HG03520 (cell line): ENCODE measurements around the gene A2ML1.
"Not testable (repeated sequence)": the region's sequence is repeated elsewhere in the genome, so short reads cannot be mapped to it uniquely, and the experiment has no call there.

Experiments used
- ATAC-seq: cut with Tn5 transposase; IDR thresholded peaks from one replicate; pipeline ENCODE4 v1.9.1; 2021; ENCODE audit warnings: mild to moderate bottlenecking, moderate library complexity; ENCODE audit not compliant: unreplicated experiment

The A2ML1 gene

GRCh38 chr12:8816448-8817050 lies 5.9 kb upstream of the A2ML1 start:
- ATAC-seq, result no peak

DNA sequence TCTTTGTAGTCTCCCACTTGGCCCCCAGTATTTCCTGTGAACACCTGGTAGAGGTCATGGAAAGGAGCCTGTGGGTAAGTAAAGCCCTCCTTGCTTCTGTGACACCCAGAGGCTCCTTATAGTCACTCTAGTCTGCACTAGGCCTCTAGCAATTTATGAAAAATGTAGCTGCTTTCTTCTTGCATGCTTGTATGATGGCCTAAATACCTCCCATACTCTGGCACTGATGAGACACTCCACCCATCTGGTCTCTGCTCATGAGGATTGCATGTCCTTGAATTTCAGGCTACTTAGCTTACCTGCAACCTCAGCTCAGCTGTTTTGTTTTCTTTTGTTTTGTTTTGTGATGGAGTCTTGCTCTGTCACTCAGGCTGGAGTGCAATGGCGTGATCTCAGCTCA lies 4.6 kb upstream of the A2ML1 start:
- no peak for ATAC-seq

DNA sequence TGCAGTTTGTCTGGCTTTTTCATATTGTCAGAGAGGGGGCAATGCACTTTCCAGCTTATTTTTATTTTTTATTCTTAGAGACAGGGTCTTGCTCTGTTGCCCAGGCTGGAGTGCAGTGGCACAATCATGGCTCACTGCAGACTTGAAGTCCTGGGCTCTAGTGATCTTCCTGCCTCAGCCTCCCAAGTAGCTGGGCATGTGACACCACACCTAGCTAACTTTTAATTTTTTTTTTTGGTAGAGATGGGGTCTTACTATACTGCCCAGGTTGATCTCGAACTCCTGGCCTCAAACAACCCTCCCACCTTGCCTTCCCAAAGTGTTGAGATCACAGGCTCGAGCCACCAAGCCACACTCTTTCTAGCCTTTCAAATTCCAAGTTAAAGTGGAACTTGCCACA lies 3.9 kb upstream of the A2ML1 start:
- ATAC-seq, result no peak

- ATAC-seq, result no peak
Observed at GRCh38 chr12:8819666-8819980, 2.8 kb upstream of the A2ML1 start.

DNA sequence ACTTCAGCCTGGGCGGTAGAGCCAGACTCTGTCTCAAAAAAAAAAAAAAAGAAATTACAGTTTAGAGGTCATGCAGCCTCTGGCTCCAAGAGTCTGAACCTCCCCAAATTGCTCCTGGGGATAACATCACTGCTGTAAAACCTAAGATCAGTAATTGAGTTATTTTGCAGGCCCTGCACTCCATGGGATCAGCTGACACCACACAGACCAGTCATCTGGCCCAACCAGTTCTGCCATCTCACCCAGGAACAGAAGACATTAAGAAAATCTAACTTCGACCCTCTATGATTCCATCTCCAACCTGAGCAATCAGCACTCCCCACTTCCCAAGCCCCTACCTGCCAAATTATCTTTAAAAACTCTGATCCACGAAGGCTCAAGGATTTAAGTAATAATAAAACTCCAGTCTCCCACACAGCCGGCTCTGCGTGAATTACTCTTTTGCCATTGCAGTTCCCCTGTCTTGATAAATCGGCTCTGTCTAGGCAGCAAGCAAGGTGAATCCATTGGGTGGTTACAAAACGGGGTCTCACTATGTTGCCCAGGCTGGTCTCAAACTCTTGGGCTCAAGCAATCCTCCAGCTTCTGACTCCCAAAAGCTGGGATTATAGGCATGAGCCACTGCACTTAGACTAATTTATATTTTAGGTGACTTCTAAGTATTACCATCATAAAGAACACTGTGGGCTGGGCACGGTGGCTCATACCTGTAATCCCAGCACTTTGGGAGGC lies 1.6 kb upstream of the A2ML1 start:
- ATAC-seq, result not testable (repeated sequence)

- no peak for ATAC-seq
Observed at GRCh38 chr12:8821591-8821990, 830 bp upstream of the A2ML1 start.

- no peak for ATAC-seq
Observed at GRCh38 chr12:8823565-8824300, 1.3 kb downstream of the A2ML1 start.

DNA sequence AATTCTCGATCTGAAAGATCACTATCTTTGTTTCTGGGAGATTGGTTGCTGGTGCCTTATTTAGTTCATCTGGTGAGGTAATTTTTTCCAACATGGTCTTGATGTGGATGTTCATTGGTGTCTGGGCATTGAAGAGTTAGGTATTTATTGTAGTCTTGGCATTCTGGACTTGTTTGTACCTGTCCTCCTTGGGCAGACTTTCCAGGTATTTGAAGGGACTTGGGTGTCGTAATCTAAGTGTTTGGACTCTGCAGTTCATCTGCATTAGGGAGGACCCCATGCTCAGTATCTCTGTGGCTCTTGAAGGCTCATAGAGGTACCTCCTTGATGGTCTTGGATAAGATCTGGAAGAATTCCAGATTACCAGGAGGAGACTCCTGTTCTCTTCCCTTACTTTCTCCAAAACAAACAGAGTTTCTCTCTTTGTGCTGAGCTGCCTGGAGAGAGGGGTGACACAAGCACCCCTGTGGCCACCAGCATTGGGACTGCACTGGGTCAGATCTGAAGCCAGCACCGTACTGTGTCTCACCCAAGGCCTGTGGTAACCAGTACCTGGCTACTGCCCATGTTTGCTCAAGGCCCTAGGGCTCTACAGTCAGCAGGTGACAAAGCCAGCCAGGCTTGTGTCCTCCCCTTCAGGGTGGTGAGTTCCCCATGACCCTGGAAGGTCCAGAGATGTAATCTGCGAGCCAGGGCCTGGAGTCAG lies 5.3 kb downstream of the A2ML1 start:
- no peak for ATAC-seq

GRCh38 chr12:8828257-8829124 lies 6.1 kb downstream of the A2ML1 start:
- ATAC-seq, result no peak

DNA sequence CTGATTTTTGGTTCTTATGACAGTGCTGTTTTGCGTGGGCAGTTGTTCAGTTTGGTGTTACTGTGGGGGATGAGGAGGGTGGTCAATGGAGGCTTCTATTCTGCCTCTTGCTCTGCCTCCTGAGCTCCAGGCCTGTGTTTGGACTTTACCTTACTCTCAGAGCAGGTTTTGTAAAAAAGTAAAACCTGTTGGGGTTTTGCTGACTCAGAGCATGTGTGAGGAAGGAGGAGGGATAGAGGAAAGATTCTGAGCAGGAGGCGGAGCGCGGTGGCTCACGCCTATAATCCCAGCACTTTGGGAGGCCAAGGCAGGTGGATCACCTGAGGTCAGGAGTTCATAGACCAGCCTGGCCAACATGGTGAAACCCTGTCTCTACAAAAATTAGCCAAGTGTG lies 6.7 kb downstream of the A2ML1 start:
- no peak for ATAC-seq

DNA sequence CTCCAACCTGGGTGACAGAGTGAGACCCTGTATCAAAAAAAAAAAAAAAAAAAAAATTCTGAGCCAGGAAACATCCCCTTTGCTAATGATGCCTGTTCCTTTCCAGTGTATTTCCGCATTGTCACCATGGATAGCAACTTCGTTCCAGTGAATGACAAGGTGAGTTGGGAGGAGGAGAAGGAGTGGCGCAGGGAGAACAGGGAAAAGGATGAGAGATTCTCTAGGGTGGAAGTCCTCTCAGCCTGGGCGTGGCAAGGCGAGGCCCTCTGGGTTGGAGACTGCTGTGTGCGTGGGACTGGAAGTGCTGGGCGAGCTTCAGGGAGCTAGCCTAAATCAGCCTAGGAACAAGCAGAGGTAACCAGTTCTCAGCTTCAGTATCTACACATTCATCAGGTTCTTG lies 7.2 kb downstream of the A2ML1 start:
- ATAC-seq, result no peak

DNA sequence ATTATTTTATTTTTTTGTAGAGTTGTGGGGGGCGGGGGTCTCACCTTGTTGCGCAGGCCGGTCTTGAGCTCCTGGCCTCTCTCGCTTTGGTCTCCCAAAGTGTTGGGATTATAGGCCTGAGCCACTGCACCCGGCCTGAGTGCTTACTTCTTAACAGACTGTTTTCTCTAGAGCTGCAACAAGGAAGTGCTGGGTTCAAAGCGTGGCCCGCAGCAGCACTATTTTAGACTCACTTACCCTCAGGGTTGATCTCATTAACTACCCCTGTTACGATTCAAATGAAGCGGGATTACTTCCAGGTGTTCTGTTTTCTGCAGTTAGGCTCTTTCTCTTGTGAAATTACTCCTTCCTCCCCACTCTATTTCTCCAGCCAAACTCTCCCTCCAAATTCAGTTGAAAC lies 8.7 kb downstream of the A2ML1 start:
- no peak for ATAC-seq

- no peak for ATAC-seq
Observed at GRCh38 chr12:8832500-8832899, 10.1 kb downstream of the A2ML1 start.

DNA sequence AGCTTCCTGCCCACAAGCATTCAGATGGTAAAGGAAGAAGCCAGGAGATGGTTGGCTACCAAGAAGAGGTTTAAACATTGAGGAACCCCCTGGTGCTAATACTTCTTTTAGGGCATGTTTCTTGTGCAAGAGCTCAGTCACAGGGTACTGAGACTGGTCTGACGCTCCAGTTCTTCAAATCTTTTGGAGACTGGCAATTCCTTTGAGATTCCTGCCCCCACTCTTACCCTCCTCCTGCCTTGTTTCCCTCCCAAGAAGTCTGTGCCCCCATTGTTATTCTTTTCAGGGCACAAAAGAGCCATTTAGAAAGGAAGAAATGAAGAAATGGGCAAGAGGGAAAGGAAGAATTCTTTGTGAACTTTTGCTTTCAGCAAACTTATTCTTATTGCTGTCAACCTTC lies 11.8 kb downstream of the A2ML1 start:
- no peak for ATAC-seq

DNA sequence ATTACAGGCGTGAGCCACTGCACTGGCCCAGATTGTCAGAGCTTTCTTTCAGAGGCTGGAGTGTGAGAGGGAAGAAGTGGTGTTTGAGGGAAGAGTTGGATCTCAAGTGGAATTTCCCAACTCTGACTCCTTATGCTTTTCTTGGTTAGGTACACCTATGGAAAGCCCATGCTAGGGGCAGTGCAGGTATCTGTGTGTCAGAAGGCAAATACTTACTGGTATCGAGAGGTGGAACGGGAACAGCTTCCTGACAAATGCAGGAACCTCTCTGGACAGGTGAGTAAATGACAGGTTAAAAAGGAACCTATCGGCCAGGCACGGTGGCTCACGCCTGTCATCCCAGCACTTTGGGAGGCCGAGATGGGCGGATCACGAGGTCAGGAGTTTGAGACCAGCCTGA lies 14.9 kb downstream of the A2ML1 start:
- ATAC-seq, result no peak

- no peak for ATAC-seq
Observed at GRCh38 chr12:8840321-8840720, 17.9 kb downstream of the A2ML1 start.

DNA sequence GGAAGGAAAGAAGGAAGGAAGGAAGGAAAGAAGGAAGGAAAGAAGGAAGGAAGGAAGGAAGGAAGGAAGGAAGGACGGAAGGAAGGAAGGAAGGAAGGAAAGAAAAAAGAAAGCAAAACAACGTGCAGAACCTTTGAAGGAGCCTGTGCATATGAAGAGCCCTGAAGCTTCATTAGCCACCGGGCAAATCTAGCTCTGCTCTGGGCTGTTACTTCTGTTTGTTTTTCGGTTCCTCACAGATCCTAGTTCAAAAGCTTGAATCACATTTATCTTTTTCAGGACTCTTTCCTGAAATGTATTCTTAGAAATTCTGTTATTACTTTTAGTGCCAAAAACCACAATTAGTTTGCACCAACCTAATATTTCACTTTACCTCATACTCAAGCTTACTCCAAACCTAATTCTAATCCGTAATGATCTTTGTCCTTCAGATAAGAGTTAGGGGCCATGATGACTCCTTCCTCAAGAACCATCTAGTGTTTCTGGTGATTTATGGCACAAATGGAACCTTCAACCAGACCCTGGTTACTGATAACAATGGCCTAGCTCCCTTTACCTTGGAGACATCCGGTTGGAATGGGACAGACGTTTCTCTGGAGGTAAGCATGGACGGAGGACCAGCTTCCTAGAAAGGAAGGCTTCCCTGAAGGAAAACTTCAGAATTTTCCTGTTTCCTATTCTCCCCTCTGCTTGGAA lies 18.7 kb downstream of the A2ML1 start:
- no peak for ATAC-seq

DNA sequence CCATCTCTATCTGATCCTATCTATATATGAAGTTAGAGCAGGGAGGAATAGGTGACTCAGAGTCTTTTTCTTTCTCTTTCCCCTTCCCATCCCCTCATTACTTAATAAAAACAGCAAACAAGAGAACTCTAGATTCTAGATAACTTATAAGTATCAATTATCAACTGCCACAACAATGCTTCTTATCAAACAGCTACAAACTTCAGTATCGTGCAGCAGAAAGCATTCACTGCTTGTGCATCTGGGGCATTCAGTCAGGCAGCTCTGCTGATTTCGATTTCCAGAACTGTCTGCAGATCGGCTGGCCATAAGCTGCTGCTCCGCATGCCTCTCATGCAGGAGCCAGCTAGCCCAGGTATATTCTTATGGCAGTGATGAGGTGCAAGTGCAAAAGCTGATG lies 19.4 kb downstream of the A2ML1 start:
- ATAC-seq, result no peak

DNA sequence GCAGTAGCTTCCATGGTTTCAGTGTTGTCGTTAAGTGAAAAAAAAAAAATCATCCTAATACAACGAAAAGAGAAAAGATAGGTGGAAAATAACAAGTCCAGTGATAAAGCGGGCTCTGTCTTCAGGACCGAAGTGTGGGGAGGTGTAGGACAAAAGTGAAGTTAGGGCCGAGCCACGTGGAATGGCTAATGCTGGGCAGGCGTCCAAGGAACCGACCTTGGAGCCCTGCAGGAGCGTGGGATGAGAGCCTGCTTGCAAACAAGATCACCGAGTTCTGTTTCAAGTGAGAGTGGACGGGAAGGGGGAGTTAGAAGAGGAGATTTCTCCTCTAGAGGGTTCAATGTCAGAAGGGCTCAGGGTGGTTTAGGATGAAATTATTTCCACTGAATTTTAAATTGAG lies 22.2 kb downstream of the A2ML1 start:
- no peak for ATAC-seq

DNA sequence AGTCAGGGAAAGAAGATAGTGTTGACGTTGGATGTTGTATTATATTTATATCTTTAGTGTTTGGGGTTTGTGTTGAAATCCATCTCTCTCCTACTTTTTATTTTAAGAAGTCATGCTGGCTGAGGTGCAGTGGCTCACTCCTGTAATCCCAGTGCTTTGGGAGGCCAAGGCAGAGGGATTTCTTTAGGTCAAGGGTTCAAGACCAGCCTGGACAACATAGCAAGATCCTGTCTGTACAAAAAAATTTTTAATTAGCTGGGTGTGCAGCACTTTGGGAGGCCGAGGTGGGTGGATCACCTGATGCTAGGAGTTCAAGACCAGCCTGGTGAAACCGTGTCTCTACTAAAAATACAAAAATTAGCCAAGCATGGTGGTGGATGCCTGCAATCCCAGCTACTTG lies 23.9 kb downstream of the A2ML1 start:
- no peak for ATAC-seq
